PFSK-1 (cell line): ENCODE results near the gene ARHGAP19.

Experiments used
- FOXP2 ChIP-seq: optimal IDR thresholded peaks from 2 replicates; pipeline ENCODE3; 2011; ENCODE audit warnings: borderline replicate concordance, control low read depth, inconsistent platforms; ENCODE audit not compliant: insufficient read depth; ENCODE audit errors: extremely low read length, extremely low read depth
- POLR2AphosphoS5 ChIP-seq: IDR thresholded peaks from 2 replicates; pipeline ENCODE4 v1.6.1; 2012; ENCODE audit warnings: low read depth, mild to moderate bottlenecking, control low read depth, low read length, moderate library complexity
- REST ChIP-seq, 2 experiments: IDR thresholded peaks; 2 replicates each; pipeline versions ENCODE4 v1.6.1 to v1.8.0; 2011 to 2012; ENCODE audit warnings: low read depth in 2 of 2, low read length in 2 of 2, control low read depth in 1 of 2, inconsistent platforms in 1 of 2, mild to moderate bottlenecking in 1 of 2, moderate library complexity in 1 of 2; ENCODE audit not compliant: insufficient read depth in 1 of 2
- TAF1 ChIP-seq: IDR thresholded peaks from 2 replicates; pipeline ENCODE4 v1.6.1; 2012; ENCODE audit warnings: low read length, control low read depth, borderline replicate concordance; ENCODE audit not compliant: insufficient read depth

DNA sequence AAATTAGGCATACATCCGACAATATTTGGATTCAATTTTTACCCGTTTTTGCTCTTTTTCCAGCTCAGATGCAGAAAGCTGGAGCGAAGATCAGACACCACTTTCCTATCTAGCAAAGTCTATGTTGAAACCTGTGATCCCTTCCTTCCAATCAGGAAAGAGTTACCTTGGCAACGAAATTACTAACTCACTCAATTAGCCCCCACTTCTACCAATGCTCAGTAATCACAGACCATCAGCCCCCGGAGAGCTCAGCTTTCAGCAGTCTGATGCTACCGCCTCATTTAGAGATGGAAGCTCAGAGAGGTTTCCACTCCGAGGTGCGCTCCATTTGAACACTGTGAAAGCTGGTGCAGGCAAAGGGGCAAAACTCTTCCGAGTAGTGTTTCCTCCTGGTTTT lies 33.3 kb upstream of the ARHGAP19 start:
- TF ChIP-seq FOXP2, result no peak
- TF ChIP-seq POLR2AphosphoS5, result no peak
- TF ChIP-seq REST (IDR thresholded peaks at IDR 0.05; ENCODE audit: insufficient read depth in 1 of 2, low read depth in 2 of 2, low read length in 2 of 2), result no peak
- TF ChIP-seq TAF1, result no peak
